ENCODE results near the gene KCNN1. TPM values are rescaled to one million over a fixed set of nuclear protein-coding genes. Genes with fewer than 3 reads are reported as not detected.

The KCNN1 gene
- total and polyA plus RNA-seq, 9 of the 15 experiments (the other 6 are each of a cell fraction or from before 2014, with no cell fraction given) = 0.01 to 6.2 (median 0.72) TPM

- in situ Hi-C loops (cut with MboI) = loop anchor here (10.0 kb wide), 1 partner anchor 45 kb away; no protein-coding TSS in a partner anchor
- Histone ChIP-seq H3K36me3 (ENCODE audit: control insufficient read depth, insufficient read depth, low read length) (peaks cover 4% of the 10 kb centered on the region; the same call in 2 of the 3 replicates), H3K4me3 (no peak overlapping the region), H3K4me1 (replicated peaks in 1 of 2; ENCODE audit: control insufficient read depth in 2 of 2, insufficient read depth in 2 of 2, low read length in 2 of 2) (peaks cover 61 to 83% of the 10 kb centered on the region in 2 experiments), H3K79me2 (ENCODE audit: control insufficient read depth, insufficient read depth, low read length) (no peaks in the 10 kb centered on the region), H3K4me2 (ENCODE audit: insufficient read depth, low read length) (peak overlapping the region; percentile 65), H3K9me1 (ENCODE audit: control insufficient read depth, insufficient read depth, low read length) (no peaks in the 10 kb centered on the region), H3K27ac (ENCODE audit: extremely low read depth, low read depth, low read length) (no peak overlapping the region), H4K20me1 (replicated peaks; ENCODE audit: control insufficient read depth, insufficient read depth, low read length) (no peaks in the 10 kb centered on the region), H3K9me3 (replicated peaks; ENCODE audit: control insufficient read depth, insufficient read depth, low read depth, low read length) (no peaks in the 10 kb centered on the region), H2AFZ (ENCODE audit: low read depth, low read length) (peak overlapping the region; percentile 84), H3K9ac (ENCODE audit: insufficient read depth in 1 of 2, low read depth in 2 of 2, low read length in 2 of 2) (peak overlapping the region in 1 of 2 experiments; percentile 77; a peak in 2 of 4 replicates), H3K27me3 (ENCODE audit: control insufficient read depth in 2 of 2, insufficient read depth in 2 of 2, low read length in 2 of 2) (no peaks in the 10 kb centered on the region)
- intact Hi-C loops (cut with micrococcal nuclease) = loop anchor here (10.0 kb wide), 1 partner anchor 205 kb away; the partner anchor contains the start of gene PIK3R2
- ChIA-PET POLR2A (interaction anchor here (0.6 kb wide), 1 partner anchor 169 kb away, joined by 3 read pairs; no protein-coding TSS in a partner anchor), CTCF (ENCODE audit: low intra/inter-chr PET ratio) (interaction anchor here (1.9 kb wide), 1 partner anchor 47 kb away, joined by 5 read pairs; no protein-coding TSS in a partner anchor)
- no peak for FAIRE-seq
- 32% methylated on average over 11 of the region's 11 CpGs for WGBS (ENCODE audit: insufficient coverage, low coverage, missing lambda C conversion rate)
- no peak for DNase-seq (ENCODE audit: extremely low read depth in 1 of 4, low spot score in 3 of 4)
- TF ChIP-seq RBM22 (IDR thresholded peaks at IDR 0.05; ENCODE audit: low read depth, low read length, poor library complexity, severe bottlenecking) (no peak), ZNF75A (CRISPR knock-in tag; IDR thresholded peaks at IDR 0.05) (no peak), TRIM25 (IDR thresholded peaks at IDR 0.05; ENCODE audit: borderline replicate concordance) (no peak), SREBF1 (IDR thresholded peaks at IDR 0.05; ENCODE audit: borderline replicate concordance, low read depth, low read length) (no peak), ZNF511 (CRISPR knock-in tag; IDR thresholded peaks at IDR 0.05) (no peak), CC2D1A (IDR thresholded peaks at IDR 0.05) (no peak), TEAD4 (IDR thresholded peaks at IDR 0.05; ENCODE audit: low read length) (no peak), TEAD4 (CRISPR knock-in tag; IDR thresholded peaks at IDR 0.05; ENCODE audit: borderline replicate concordance) (no peak)
- TF ChIP-seq, protein P1, sequence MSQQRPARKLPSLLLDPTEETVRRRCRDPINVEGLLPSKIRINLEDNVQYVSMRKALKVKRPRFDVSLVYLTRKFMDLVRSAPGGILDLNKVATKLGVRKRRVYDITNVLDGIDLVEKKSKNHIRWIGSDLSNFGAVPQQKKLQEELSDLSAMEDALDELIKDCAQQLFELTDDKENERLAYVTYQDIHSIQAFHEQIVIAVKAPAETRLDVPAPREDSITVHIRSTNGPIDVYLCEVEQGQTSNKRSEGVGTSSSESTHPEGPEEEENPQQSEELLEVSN (IDR thresholded peaks at IDR 0.05; ENCODE audit: borderline replicate concordance in 1 of 2, extremely low read depth in 1 of 2, insufficient read depth in 1 of 2, insufficient read length in 1 of 2, low read depth in 1 of 2, low read length in 1 of 2, poor library complexity in 1 of 2, severe bottlenecking in 1 of 2) = no peak
- TF ChIP-seq, protein P2, sequence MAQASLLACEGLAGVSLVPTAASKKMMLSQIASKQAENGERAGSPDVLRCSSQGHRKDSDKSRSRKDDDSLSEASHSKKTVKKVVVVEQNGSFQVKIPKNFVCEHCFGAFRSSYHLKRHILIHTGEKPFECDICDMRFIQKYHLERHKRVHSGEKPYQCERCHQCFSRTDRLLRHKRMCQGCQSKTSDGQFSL (CRISPR knock-in tag; IDR thresholded peaks at IDR 0.05) = no peak
- TF ChIP-seq, protein P2 (tag; IDR thresholded peaks at IDR 0.05) = no peak
- BruUV-seq (replicated peaks) = no TSS peak
- no peak for ATAC-seq
Measured at GRCh38 chr19:17949956-17950309, 17.0 kb upstream of the KCNN1 start.

Data from K562 (cell line).